HepG2 (cell line): ENCODE results near the gene EPG5. TPM values are rescaled to one million over a fixed set of nuclear protein-coding genes. Genes with fewer than 3 reads are reported as not detected.

Experiments used
- ATAC-seq: fragments of 200-7000 bp; cut with Tn5 transposase; 3 replicates; pipeline ENCODE4 v1.9.1; 2020; ENCODE audit warnings: mild to moderate bottlenecking, moderate library complexity
- BruUV-seq: library from RNA; stranded (reverse); fragments of 400-500 nt; replicated peaks from 2 replicates; lab custom pipeline; 2021; lab: Mats Ljungman, UMichigan
- CTCF ChIA-PET: fragments of 300-600 bp; formaldehyde crosslinking; extraction: SDS; loops from one replicate; lab custom pipeline; 2021; ENCODE audit warnings: low total read pairs, inconsistent platforms, low intra/inter-chr PET ratio; lab: Yijun Ruan, JAX
- POLR2A ChIA-PET: fragments of 350-600 bp; sonication (Branson Sonifier 250); formaldehyde crosslinking; loops from one replicate; lab custom pipeline; 2020; ENCODE audit warnings: antibody characterized with exemption, inconsistent platforms; lab: Yijun Ruan, JAX
- DNase-seq: peaks from one replicate; pipeline ENCODE4 v3.0.0-alpha.2; 2015; ENCODE audit warnings: low spot score
- FAIRE-seq: peaks from 3 replicates; lab custom pipeline; 2011; peaks lifted over from hg19 to GRCh38; lab: Jason Lieb, UNC
- H2AFZ ChIP-seq: one replicate; pipeline ENCODE4 v1.6.1; 2011; ENCODE audit warnings: low read length, inconsistent platforms
- H3K27ac ChIP-seq: fragments of 300-600 bp; 3 replicates; pipeline ENCODE4 v1.8.0; 2011; ENCODE audit warnings: mixed run types, mild to moderate bottlenecking, mixed read lengths, low read length, inconsistent platforms; ENCODE audit not compliant: insufficient read depth; ENCODE audit errors: extremely low read length
- H3K27me3 ChIP-seq, 2 experiments: fragments of 200-600 bp in 1 of 2; 2 replicates in 1 of 2; 3 replicates in 1 of 2; pipeline versions ENCODE4 v1.6.0 to v1.8.0; 2011; ENCODE audit warnings: low read length in 2 of 2, mild to moderate bottlenecking in 2 of 2, moderate library complexity in 2 of 2, inconsistent platforms in 1 of 2; ENCODE audit not compliant: insufficient read depth in 2 of 2, control insufficient read depth in 1 of 2
- H3K36me3 ChIP-seq, 2 experiments: fragments of 200-600 bp in 1 of 2; replicated peaks in 1 of 2; 2 replicates in 1 of 2; 3 replicates in 1 of 2; pipeline versions ENCODE4 v1.5.1 to v1.8.0; 2011; ENCODE audit warnings: low read length in 2 of 2, inconsistent platforms in 1 of 2; ENCODE audit not compliant: insufficient read depth in 2 of 2, control insufficient read depth in 1 of 2
- H3K4me1 ChIP-seq: 2 replicates; pipeline ENCODE4 v1.5.1; 2012; ENCODE audit warnings: low read length, inconsistent platforms; ENCODE audit not compliant: insufficient read depth
- H3K4me2 ChIP-seq: 2 replicates; pipeline ENCODE4 v1.6.0; 2011; ENCODE audit warnings: low read depth, low read length, inconsistent platforms
- H3K4me3 ChIP-seq, 3 experiments: fragments of 200-600 bp in 1 of 3; sonication (generic), shearing (Covaris generic) in 1 of 3; replicated peaks in 1 of 3; 2 replicates each; pipeline ENCODE4 v1.5.1; 2011 to 2016; ENCODE audit warnings: low read length in 3 of 3, inconsistent platforms in 2 of 3, low read depth in 2 of 3, mild to moderate bottlenecking in 2 of 3, control low read depth in 1 of 3, mixed read lengths in 1 of 3; ENCODE audit not compliant: insufficient read depth in 1 of 3
- H3K79me2 ChIP-seq: one replicate; pipeline ENCODE4 v1.6.1; 2011; ENCODE audit warnings: low read length, inconsistent platforms; ENCODE audit not compliant: insufficient read depth
- H3K9ac ChIP-seq: 2 replicates; pipeline ENCODE4 v1.6.0; 2011; ENCODE audit warnings: mild to moderate bottlenecking, low read depth, low read length, inconsistent platforms; ENCODE audit not compliant: insufficient read depth
- H3K9me3 ChIP-seq: 2 replicates; pipeline ENCODE4 v1.5.1; 2012; ENCODE audit warnings: mild to moderate bottlenecking, low read length
- H4K20me1 ChIP-seq: 2 replicates; pipeline ENCODE4 v1.6.0; 2011; ENCODE audit warnings: inconsistent platforms, mild to moderate bottlenecking, low read length, moderate library complexity; ENCODE audit not compliant: insufficient read depth
- ATF5 ChIP-seq: sonication (generic); formaldehyde crosslinking; IDR thresholded peaks from 2 replicates; pipeline ENCODE4 v1.4.0; 2020; ENCODE audit warnings: mild to moderate bottlenecking, low read depth, missing genetic modification reagents
- CCAR2 ChIP-seq: fragments of 200-400 bp; formaldehyde crosslinking; optimal IDR thresholded peaks from 2 replicates; pipeline ENCODE3; 2018; ENCODE audit warnings: low read depth, mild to moderate bottlenecking, low read length, moderate library complexity
- HOXA3 ChIP-seq: sonication (generic); formaldehyde crosslinking; IDR thresholded peaks from 2 replicates; pipeline ENCODE4 v1.5.0; 2020; ENCODE audit warnings: missing genetic modification reagents
- MNT ChIP-seq: fragments of 450-650 bp; IDR thresholded peaks from 2 replicates; pipeline ENCODE4 v1.6.1; 2016
- NR2F2 ChIP-seq: IDR thresholded peaks from 2 replicates; pipeline ENCODE4 v1.6.1; 2012; ENCODE audit warnings: low read depth, inconsistent platforms, borderline replicate concordance
- ZNF383 ChIP-seq: sonication (generic); formaldehyde crosslinking; IDR thresholded peaks from 2 replicates; pipeline ENCODE4 v1.4.0; 2020; ENCODE audit warnings: missing genetic modification reagents, mild to moderate bottlenecking, borderline replicate concordance
- ZNF414 ChIP-seq: sonication (generic); formaldehyde crosslinking; IDR thresholded peaks from 2 replicates; pipeline ENCODE4 v1.5.0; 2020; ENCODE audit warnings: missing genetic modification reagents
- ZNF879 ChIP-seq: sonication (generic); formaldehyde crosslinking; IDR thresholded peaks from 2 replicates; pipeline ENCODE4 v1.8.1; 2023; ENCODE audit warnings: missing genetic modification reagents
- WGBS: methylation state at CpG from one replicate; pipeline ENCODE4 v1.1.6; 2017; ENCODE audit warnings: low lambda C conversion rate; 5-methylcytosine and 5-hydroxymethylcytosine counted together
- in situ Hi-C: cut with HindIII; loops from 2 replicates; pipeline ENCODE4 v1.10.0; 2017; ENCODE audit warnings: low pct_unique_long_range_greater_than_20kb; ENCODE audit not compliant: extremely low pct_ligation_motif_present
- intact Hi-C: fragments of 100-400 bp; cut with micrococcal nuclease; formaldehyde crosslinking; loops from one replicate; pipeline ENCODE4 v1.10.0; 2022; ENCODE audit not compliant: unreplicated experiment
- polyA plus RNA-seq, 8 experiments: library from polyadenylated mRNA; depleted of rRNA in 3 of 8; stranded (reverse) in 7 of 8; unstranded in 1 of 8; fragments of >200 nt; fragmentation: Illumina TruSeq in 4 of 8; extraction: Trizol in 4 of 8; gene quantifications; 2 replicates each; pipeline versions ENCODE4 v1.2.1 to v1.2.3, GENCODE V29; 2011 to 2016; ENCODE audit warnings: low read depth in 4 of 8, missing spikeins in 1 of 8, mixed read lengths in 1 of 8; ENCODE audit not compliant: insufficient read depth in 1 of 8
- total RNA-seq, 5 experiments: library from RNA; depleted of rRNA; stranded (reverse); fragments of >200 nt; fragmentation: Illumina TruSeq; extraction: Trizol; gene quantifications; 2 replicates each; pipeline ENCODE4 v1.2.3, GENCODE V29; 2016; ENCODE audit warnings: low read depth in 1 of 5
- TF ChIP-seq, protein P1 (sequence below): sonication (generic); formaldehyde crosslinking; IDR thresholded peaks from 2 replicates; pipeline ENCODE4 v1.8.0; 2022; ENCODE audit warnings: missing genetic modification reagents, mild to moderate bottlenecking, inconsistent platforms, borderline replicate concordance

Gene EPG5
- total and polyA plus RNA-seq, 2 of the 13 experiments (the other 11 are each of a cell fraction or from before 2014, with no cell fraction given) = 6.7 to 9.3 TPM

DNA sequence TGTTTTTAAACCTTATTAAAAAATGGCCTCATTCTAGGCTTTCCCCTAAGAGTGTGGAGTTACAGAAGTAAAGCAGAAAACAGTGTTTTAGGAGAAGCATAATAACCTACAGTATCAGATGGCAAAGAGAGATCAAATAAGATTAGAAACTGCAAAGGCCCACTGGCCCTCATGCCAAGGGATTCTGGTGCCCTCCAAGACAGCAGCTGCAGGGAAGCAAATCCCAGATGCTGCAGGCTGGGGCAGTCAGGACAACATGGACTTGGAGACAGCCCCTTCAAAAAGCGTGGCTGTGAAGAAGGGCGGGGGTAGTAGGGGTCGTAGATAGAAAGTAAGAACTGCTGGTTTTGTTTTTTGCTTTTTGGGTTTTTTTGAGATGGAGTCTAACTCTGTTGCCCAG is 28.3 kb upstream of the EPG5 start:
- WGBS = 50% methylated on average over 3 of the region's 3 CpGs
- Histone ChIP-seq H3K9me3 (no peaks in the 10 kb centered on the region), H3K4me2 (no peak overlapping the region), H3K27ac (no peak overlapping the region), H3K79me2 (no peaks in the 10 kb centered on the region), H3K4me3 (no peak overlapping the region), H2AFZ (no peak overlapping the region), H3K4me1 (no peaks in the 10 kb centered on the region)
- no peak for ATAC-seq
- CTCF ChIA-PET = no interaction called here
- no peak for DNase-seq
- BruUV-seq = no TSS peak
- no peak for TF ChIP-seq CCAR2
- no peak for TF ChIP-seq MNT
- no peak for TF ChIP-seq ZNF879 (CRISPR knock-in tag)
- TF ChIP-seq ZNF383 (CRISPR knock-in tag) = no peak
- no peak for TF ChIP-seq ATF5 (CRISPR knock-in tag)
- no peak for TF ChIP-seq ZNF414 (CRISPR knock-in tag)
- TF ChIP-seq NR2F2 = no peak
- no peak for TF ChIP-seq HOXA3 (CRISPR knock-in tag)
- TF ChIP-seq, protein P1, sequence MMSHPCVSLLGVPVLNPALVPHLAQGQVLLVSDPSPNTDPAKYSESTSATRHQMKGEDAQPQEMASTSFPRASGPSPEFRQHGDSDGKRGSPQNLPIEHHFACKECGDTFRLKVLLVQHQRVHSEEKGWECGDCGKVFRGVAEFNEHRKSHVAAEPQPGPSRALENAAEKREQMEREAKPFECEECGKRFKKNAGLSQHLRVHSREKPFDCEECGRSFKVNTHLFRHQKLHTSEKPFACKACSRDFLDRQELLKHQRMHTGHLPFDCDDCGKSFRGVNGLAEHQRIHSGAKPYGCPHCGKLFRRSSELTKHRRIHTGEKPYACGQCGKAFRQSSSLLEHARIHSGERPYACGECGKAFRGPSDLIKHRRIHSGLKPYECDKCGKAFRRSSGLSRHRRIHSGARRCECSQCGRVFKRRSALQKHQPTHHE (CRISPR knock-in tag) = no peak
- TF ChIP-seq, all 625 proteins: peak for 0
- no peak for FAIRE-seq
- POLR2A ChIA-PET = no interaction called here
- Histone ChIP-seq H4K20me1 (no peaks in the 10 kb centered on the region), H3K36me3 (no peaks in the 10 kb centered on the region), H3K9ac (no peak overlapping the region), H3K27me3 (no peaks in the 10 kb centered on the region)
- in situ Hi-C loops = no loop called here
- intact Hi-C loops = no loop called here
